Inflammatory macrophage treated with lipopolysaccharide for 4 hours (primary cell): Measurements from ENCODE around the gene KRTAP5-1.
"Not testable (repeated sequence)": the region's sequence is repeated elsewhere in the genome, so short reads cannot be mapped to it uniquely, and the experiment has no call there.

ENCODE experiments used
- DNase-seq: peaks from one replicate; pipeline ENCODE4 v3.0.0-alpha.2; 2020

KRTAP5-1 gene

GRCh38 chr11:1584661-1585370, at the start of gene KRTAP5-1:
TSS of gene KRTAP5-1 (minus strand) at chr11:1585283. CDS start at chr11:1585249, 34 bp downstream.
- DNase-seq, result not testable (repeated sequence)

- no peak for DNase-seq
Observed at GRCh38 chr11:1633864-1634263, 48.8 kb upstream of the KRTAP5-1 start.

GRCh38 chr11:1632053-1632714, 47.1 kb upstream of the KRTAP5-1 start:
- DNase-seq, result no peak

- no peak for DNase-seq
Observed at GRCh38 chr11:1631066-1631568, 46.0 kb upstream of the KRTAP5-1 start.

- no peak for DNase-seq
Observed at GRCh38 chr11:1630271-1630670, 45.2 kb upstream of the KRTAP5-1 start.

- DNase-seq, result no peak
Observed at GRCh38 chr11:1629326-1630185, 44.5 kb upstream of the KRTAP5-1 start, which contains the start of gene KRTAP5-5. TSS of gene KRTAP5-5 (plus strand) at chr11:1629775. CDS start at chr11:1629841, 66 bp downstream.

- peak; percentile 39 for DNase-seq
Observed at GRCh38 chr11:1628506-1629325, 43.6 kb upstream of the KRTAP5-1 start.

- no peak for DNase-seq
Observed at GRCh38 chr11:1625541-1625940, 40.5 kb upstream of the KRTAP5-1 start.

- DNase-seq, result no peak
Observed at GRCh38 chr11:1624621-1625020, 39.5 kb upstream of the KRTAP5-1 start.

GRCh38 chr11:1623716-1624115, 38.6 kb upstream of the KRTAP5-1 start:
- no peak for DNase-seq

GRCh38 chr11:1622086-1622485, 37.0 kb upstream of the KRTAP5-1 start, which contains the start of gene KRTAP5-4:
TSS of gene KRTAP5-4 (minus strand) at chr11:1622138. CDS start at chr11:1622093, 45 bp downstream.
- no peak for DNase-seq

GRCh38 chr11:1619449-1619848, 34.4 kb upstream of the KRTAP5-1 start:
- peak; percentile 27 for DNase-seq

GRCh38 chr11:1618231-1618630, 33.1 kb upstream of the KRTAP5-1 start:
- DNase-seq, result no peak

- DNase-seq, result no peak
Observed at GRCh38 chr11:1608363-1608762, 23.3 kb upstream of the KRTAP5-1 start, which contains the start of gene KRTAP5-3. TSS of gene KRTAP5-3 (minus strand) at chr11:1608463. CDS start at chr11:1608385, 78 bp downstream.

- not testable (repeated sequence) for DNase-seq
Observed at GRCh38 chr11:1607901-1608300, 22.8 kb upstream of the KRTAP5-1 start.

GRCh38 chr11:1607156-1607845, 22.2 kb upstream of the KRTAP5-1 start:
- DNase-seq, result not testable (repeated sequence)

- DNase-seq, result peak; percentile 9
Observed at GRCh38 chr11:1605923-1606322, 20.8 kb upstream of the KRTAP5-1 start.

GRCh38 chr11:1604711-1605110, 19.6 kb upstream of the KRTAP5-1 start:
- DNase-seq, result no peak

- DNase-seq, result no peak
Observed at GRCh38 chr11:1604181-1604580, 19.1 kb upstream of the KRTAP5-1 start.

- no peak for DNase-seq
Observed at GRCh38 chr11:1603629-1604028, 18.5 kb upstream of the KRTAP5-1 start.

- not testable (repeated sequence) for DNase-seq
Observed at GRCh38 chr11:1601663-1602062, 16.6 kb upstream of the KRTAP5-1 start.
